LNCAP (cell line): ENCODE measurements around the gene ADAMTS18.

Experiments
- CTCF ChIP-seq: fragments of 450-650 bp; IDR thresholded peaks from 2 replicates; pipeline ENCODE4 v1.5.1; 2017; ENCODE audit warnings: mild to moderate bottlenecking

The ADAMTS18 gene

GRCh38 chr16:77332792-77333191, 102.0 kb downstream of the ADAMTS18 start:
- no peak for TF ChIP-seq CTCF

DNA sequence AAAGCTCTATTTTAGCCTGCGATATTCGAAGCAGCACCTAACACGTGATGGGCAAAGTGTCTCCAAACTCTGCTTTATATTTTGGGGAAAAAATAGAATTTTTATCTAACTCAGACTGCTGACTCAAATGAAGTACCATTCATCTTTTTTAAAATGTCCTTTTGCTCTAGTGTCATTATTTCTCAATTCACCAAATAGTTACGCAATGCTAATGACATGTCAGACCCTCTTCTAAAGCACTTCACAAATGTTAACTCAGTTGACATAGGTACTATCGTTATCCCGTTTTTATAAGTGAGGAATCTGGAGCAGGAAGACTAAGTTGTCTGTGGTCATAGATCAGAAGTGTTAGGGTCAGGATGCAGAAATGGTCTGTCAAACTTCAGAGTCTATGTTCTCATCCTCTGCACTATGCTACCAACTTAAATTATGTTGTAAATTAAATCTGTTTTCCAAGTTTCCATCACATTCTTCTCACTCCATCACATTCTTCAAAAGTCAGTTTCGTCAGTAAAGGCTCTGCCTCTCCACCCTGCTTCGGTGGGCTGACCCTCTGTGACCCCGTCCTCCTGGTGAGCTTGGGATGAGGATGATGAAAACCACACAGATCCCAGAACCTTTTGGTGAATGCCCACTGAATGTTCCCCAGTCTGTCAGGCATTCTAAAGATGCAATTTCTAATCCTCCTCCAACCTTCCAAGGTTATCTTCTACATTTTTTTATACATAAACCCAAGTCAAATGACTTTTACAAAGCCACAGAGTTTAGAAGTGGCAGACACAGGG, 102.8 kb downstream of the ADAMTS18 start:
- no peak for TF ChIP-seq CTCF

GRCh38 chr16:77331043-77331442, 103.8 kb downstream of the ADAMTS18 start:
- no peak for TF ChIP-seq CTCF

GRCh38 chr16:77330332-77331042, 104.3 kb downstream of the ADAMTS18 start:
- no peak for TF ChIP-seq CTCF

- no peak for TF ChIP-seq CTCF
These were observed 106.1 kb downstream of the ADAMTS18 start for GRCh38 chr16:77328768-77329167.

DNA sequence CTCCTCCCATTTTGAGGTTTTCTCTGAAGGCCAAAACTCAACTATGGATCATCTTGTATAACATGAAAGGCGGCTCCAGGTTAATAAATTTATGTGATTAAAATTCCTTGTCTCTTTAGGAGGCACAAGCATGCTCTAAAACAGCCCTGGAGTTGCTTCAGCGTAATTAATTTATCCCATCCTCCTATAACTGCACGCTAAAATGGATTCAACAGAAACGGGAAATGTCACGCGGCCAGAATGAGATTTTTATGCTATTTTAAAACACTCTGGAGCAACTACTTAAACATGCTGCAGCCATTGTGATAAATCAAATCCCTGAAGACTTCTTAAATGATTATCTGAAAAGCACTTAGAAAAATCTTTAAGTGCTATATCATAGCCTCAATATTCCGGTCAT, 106.6 kb downstream of the ADAMTS18 start:
- TF ChIP-seq CTCF, result no peak

GRCh38 chr16:77327717-77328116, 107.1 kb downstream of the ADAMTS18 start:
- TF ChIP-seq CTCF, result no peak
